HG02870 (cell line): ENCODE data around the gene ANKRD23.

Source experiments
- ATAC-seq: cut with Tn5 transposase; IDR thresholded peaks from one replicate; pipeline ENCODE4 v1.9.1; 2021; ENCODE audit warnings: mild to moderate bottlenecking, moderate library complexity; ENCODE audit not compliant: unreplicated experiment

The ANKRD23 gene

GRCh38 chr2:96839875-96840850 lies 3.7 kb downstream of the ANKRD23 start:
- ATAC-seq = no peak

GRCh38 chr2:96839293-96839874 lies 4.4 kb downstream of the ANKRD23 start:
- ATAC-seq = no peak

GRCh38 chr2:96838345-96839292 lies 5.2 kb downstream of the ANKRD23 start:
- no peak for ATAC-seq

GRCh38 chr2:96837575-96837974 lies 6.2 kb downstream of the ANKRD23 start:
- ATAC-seq = no peak

GRCh38 chr2:96835830-96836229 lies 8.0 kb downstream of the ANKRD23 start:
- ATAC-seq = no peak

GRCh38 chr2:96832754-96833507 lies 10.9 kb downstream of the ANKRD23 start:
- no peak for ATAC-seq

GRCh38 chr2:96832408-96832753 lies 11.4 kb downstream of the ANKRD23 start:
- no peak for ATAC-seq

GRCh38 chr2:96831679-96832078 lies 12.1 kb downstream of the ANKRD23 start:
- ATAC-seq = no peak

GRCh38 chr2:96830044-96830562 lies 13.7 kb downstream of the ANKRD23 start:
- ATAC-seq = no peak

GRCh38 chr2:96828874-96829273 lies 14.9 kb downstream of the ANKRD23 start:
- no peak for ATAC-seq

- no peak for ATAC-seq
Measured at GRCh38 chr2:96828436-96828835, 15.4 kb downstream of the ANKRD23 start.

- no peak for ATAC-seq
Measured at GRCh38 chr2:96826546-96827278, 17.1 kb downstream of the ANKRD23 start.

GRCh38 chr2:96825057-96825456 lies 18.8 kb downstream of the ANKRD23 start:
- ATAC-seq = no peak

- no peak for ATAC-seq
Measured at GRCh38 chr2:96824079-96824870, 19.5 kb downstream of the ANKRD23 start.

- ATAC-seq = no peak
Measured at GRCh38 chr2:96823198-96823597, 20.6 kb downstream of the ANKRD23 start.

- ATAC-seq = no peak
Measured at GRCh38 chr2:96822786-96823185, 21.0 kb downstream of the ANKRD23 start.

- ATAC-seq = no peak
Measured at GRCh38 chr2:96821113-96821675, 22.6 kb downstream of the ANKRD23 start.

- no peak for ATAC-seq
Measured at GRCh38 chr2:96819876-96820511, 23.8 kb downstream of the ANKRD23 start.
